ENCODE measurements around the gene PARD3B. TPM values are rescaled to one million over a fixed set of nuclear protein-coding genes. Genes with fewer than 3 reads are reported as not detected.

Gene PARD3B
- total and polyA plus RNA-seq, 5 donors from 2014 or later = 0.03 to 0.68 (median 0.08) TPM; not detected in 1

DNA sequence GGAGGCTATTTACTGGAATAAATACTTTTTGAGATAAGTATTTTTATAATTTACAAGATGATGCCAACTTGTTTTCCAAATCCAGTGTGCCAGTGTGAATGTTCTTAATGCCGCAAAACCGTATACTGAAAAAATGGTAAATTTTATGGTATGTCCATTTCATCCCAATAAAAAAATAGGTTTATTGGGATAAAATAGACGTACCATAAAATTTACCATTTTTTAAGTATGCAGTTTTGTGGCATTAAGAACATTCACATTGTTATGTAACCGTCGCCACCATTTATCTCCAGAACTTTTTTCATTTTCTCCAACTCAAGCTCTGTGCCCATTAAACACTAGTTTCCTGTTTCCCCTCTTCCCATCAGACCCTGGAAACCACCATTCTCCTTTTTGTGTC is 167.9 kb downstream of the PARD3B start:
- H3K9me3 ChIP-seq (ENCODE audit: control insufficient read depth in 2 of 2, low read length in 2 of 2) = no peaks in the 10 kb centered on the region
- Mint-ChIP-seq H3K4me1 (peaks cover 0 to 2% (median 0%) of the 10 kb centered on the region in 4 donors), H3K9me3 (peaks cover 0 to 4% (median 0%) of the 10 kb centered on the region in 7 donors), H3K27me3 (peaks cover 4% of the 10 kb centered on the region), H3K27ac (no peak overlapping the region), H3K4me3 (no peak overlapping the region), H3K36me3 (no peaks in the 10 kb centered on the region)
- no peak overlapping the region for H3K27ac ChIP-seq (ENCODE audit: insufficient read depth, low read length, poor library complexity, severe bottlenecking)
- H3K4me1 ChIP-seq (ENCODE audit: control insufficient read depth, insufficient read depth, low read length, poor library complexity, severe bottlenecking) = no peaks in the 10 kb centered on the region
- no peaks in the 10 kb centered on the region for H3K36me3 ChIP-seq (ENCODE audit: control insufficient read depth, insufficient read depth, low read length)
- no peaks in the 10 kb centered on the region for H3K27me3 ChIP-seq (ENCODE audit: control insufficient read depth, insufficient read depth, low read length)
- no peak overlapping the region for H3K4me3 ChIP-seq (ENCODE audit: low read depth, low read length)
- ATAC-seq (ENCODE audit: low read depth in 2 of 2) = no peak
- no peak for DNase-seq

DNA sequence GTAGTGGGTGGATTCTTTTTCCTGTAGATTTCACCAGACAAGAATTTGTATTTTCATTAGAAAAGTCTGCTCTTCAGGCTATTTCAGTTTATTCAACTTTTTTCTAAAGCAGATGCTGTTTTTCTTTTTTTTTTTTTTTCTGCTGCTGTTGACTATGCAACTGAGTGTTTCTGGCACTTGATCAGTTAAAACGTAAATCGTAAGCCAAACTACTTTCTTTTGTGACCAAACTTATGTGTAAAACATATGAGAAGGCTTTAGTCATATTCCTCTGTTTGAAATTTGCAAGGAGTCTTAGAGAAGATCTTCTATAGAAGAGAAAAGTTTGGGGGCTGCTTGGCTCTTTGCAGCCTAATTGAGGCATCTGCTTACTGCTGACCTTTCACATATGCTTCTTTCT is 170.1 kb downstream of the PARD3B start:
- peaks cover 0 to 2% (median 0%) of the 10 kb centered on the region in 4 donors for H3K4me1 Mint-ChIP-seq
- H3K9me3 Mint-ChIP-seq = peaks cover 0 to 4% (median 0%) of the 10 kb centered on the region in 7 donors
- H3K36me3 Mint-ChIP-seq = no peaks in the 10 kb centered on the region

DNA sequence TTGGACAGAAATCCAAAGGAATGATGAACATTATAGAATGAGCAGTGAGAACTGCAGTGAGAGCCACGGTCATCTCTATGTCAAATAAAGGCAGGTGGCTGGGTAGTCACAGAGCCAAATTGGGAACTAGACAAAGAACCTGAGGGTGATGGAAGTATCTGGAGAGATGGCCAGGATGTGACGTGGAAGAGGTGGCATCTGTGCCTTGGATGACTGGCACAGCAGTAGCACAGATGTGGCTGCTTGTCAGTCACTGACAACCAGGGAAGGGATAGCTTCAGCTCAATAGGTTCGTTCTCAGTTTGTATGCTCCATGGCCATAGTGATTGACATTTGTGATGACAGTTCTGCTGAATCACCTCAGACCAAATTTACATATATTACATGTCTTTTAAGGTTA is 172.3 kb downstream of the PARD3B start:
- Histone ChIP-seq H3K4me1 (ENCODE audit: control insufficient read depth, insufficient read depth, low read length, poor library complexity, severe bottlenecking) (no peaks in the 10 kb centered on the region), H3K4me3 (ENCODE audit: low read depth, low read length) (no peak overlapping the region), H3K27me3 (ENCODE audit: control insufficient read depth, insufficient read depth, low read length) (no peaks in the 10 kb centered on the region), H3K9me3 (ENCODE audit: control insufficient read depth in 2 of 2, low read length in 2 of 2) (no peaks in the 10 kb centered on the region), H3K27ac (ENCODE audit: insufficient read depth, low read length, poor library complexity, severe bottlenecking) (no peak overlapping the region), H3K36me3 (ENCODE audit: control insufficient read depth, insufficient read depth, low read length) (no peaks in the 10 kb centered on the region)
- no peak overlapping the region for H3K4me3 Mint-ChIP-seq
- DNase-seq = no peak
- H3K9me3 Mint-ChIP-seq = peaks cover 0 to 4% (median 0%) of the 10 kb centered on the region in 7 donors
- peaks cover 8% of the 10 kb centered on the region for H3K27me3 Mint-ChIP-seq
- H3K27ac Mint-ChIP-seq = no peak overlapping the region
- ATAC-seq (ENCODE audit: low read depth in 2 of 2) = no peak
- H3K4me1 Mint-ChIP-seq = peaks cover 0 to 2% (median 0%) of the 10 kb centered on the region in 4 donors
- no peaks in the 10 kb centered on the region for H3K36me3 Mint-ChIP-seq

More for the DNA sequence above, 170.1 kb downstream of the PARD3B start:
- Histone ChIP-seq H3K27me3 (ENCODE audit: control insufficient read depth, insufficient read depth, low read length) (no peaks in the 10 kb centered on the region), H3K27ac (ENCODE audit: insufficient read depth, low read length, poor library complexity, severe bottlenecking) (no peak overlapping the region), H3K4me3 (ENCODE audit: low read depth, low read length) (no peak overlapping the region), H3K9me3 (ENCODE audit: control insufficient read depth in 2 of 2, low read length in 2 of 2) (no peaks in the 10 kb centered on the region), H3K36me3 (ENCODE audit: control insufficient read depth, insufficient read depth, low read length) (no peaks in the 10 kb centered on the region), H3K4me1 (ENCODE audit: control insufficient read depth, insufficient read depth, low read length, poor library complexity, severe bottlenecking) (no peaks in the 10 kb centered on the region)
- H3K27ac Mint-ChIP-seq = no peak overlapping the region
- DNase-seq (no peak), ATAC-seq (ENCODE audit: low read depth in 2 of 2) (no peak)
- H3K27me3 Mint-ChIP-seq = peaks cover 4% of the 10 kb centered on the region
- H3K4me3 Mint-ChIP-seq = no peak overlapping the region

DNA sequence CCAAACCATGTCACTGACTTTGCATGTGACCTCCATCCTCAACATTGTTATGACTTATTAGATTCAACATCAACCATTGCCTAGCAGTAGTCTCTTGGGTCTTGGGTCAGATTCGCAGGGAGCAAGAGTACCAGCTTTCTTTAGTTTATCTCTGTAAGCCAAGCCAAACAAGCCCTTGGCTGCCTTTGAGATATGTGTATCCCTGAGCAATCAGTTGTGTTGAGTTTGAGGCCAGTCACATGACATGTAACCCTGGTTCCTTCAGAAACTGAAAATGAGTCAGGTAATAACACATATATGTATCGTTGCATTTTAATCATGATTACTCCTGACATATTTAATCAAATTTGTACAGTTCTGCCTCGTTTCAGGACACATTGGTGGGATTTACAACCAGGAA is 173.3 kb downstream of the PARD3B start:
- Mint-ChIP-seq H3K4me1 (peaks cover 0 to 2% (median 0%) of the 10 kb centered on the region in 4 donors), H3K4me3 (no peak overlapping the region), H3K27me3 (peaks cover 8% of the 10 kb centered on the region), H3K27ac (no peak overlapping the region), H3K9me3 (peaks cover 0 to 4% (median 0%) of the 10 kb centered on the region in 7 donors), H3K36me3 (no peaks in the 10 kb centered on the region)
- Histone ChIP-seq H3K4me3 (ENCODE audit: low read depth, low read length) (no peak overlapping the region), H3K9me3 (ENCODE audit: control insufficient read depth in 2 of 2, low read length in 2 of 2) (no peaks in the 10 kb centered on the region), H3K27ac (ENCODE audit: insufficient read depth, low read length, poor library complexity, severe bottlenecking) (no peak overlapping the region), H3K27me3 (ENCODE audit: control insufficient read depth, insufficient read depth, low read length) (no peaks in the 10 kb centered on the region), H3K4me1 (ENCODE audit: control insufficient read depth, insufficient read depth, low read length, poor library complexity, severe bottlenecking) (no peaks in the 10 kb centered on the region), H3K36me3 (ENCODE audit: control insufficient read depth, insufficient read depth, low read length) (no peaks in the 10 kb centered on the region)
- no peak for ATAC-seq (ENCODE audit: low read depth in 2 of 2)
- DNase-seq = no peak

DNA sequence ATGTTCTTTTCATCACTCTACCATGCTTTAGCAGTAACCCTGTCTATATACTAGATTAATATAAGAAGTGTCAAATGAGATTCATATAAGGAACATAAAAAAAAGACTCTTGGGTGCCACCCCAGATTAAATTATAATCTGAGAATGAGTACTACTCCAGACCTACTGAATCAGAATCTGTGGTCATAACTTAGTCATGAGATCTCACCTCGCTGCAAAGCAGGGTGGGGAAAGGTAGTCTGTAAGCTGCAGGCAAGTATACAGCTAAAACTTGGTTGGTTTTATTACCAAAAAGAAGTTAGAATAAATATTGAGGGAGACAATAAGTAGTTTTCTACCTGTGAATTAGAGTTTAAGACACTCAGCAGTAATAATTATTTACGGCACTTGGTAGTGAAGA is 175.6 kb downstream of the PARD3B start:
- no peak for DNase-seq
- Histone ChIP-seq H3K4me3 (ENCODE audit: low read depth, low read length) (no peak overlapping the region), H3K4me1 (ENCODE audit: control insufficient read depth, insufficient read depth, low read length, poor library complexity, severe bottlenecking) (no peaks in the 10 kb centered on the region), H3K27ac (ENCODE audit: insufficient read depth, low read length, poor library complexity, severe bottlenecking) (no peak overlapping the region), H3K36me3 (ENCODE audit: control insufficient read depth, insufficient read depth, low read length) (no peaks in the 10 kb centered on the region), H3K27me3 (ENCODE audit: control insufficient read depth, insufficient read depth, low read length) (peaks cover 2% of the 10 kb centered on the region), H3K9me3 (ENCODE audit: control insufficient read depth in 2 of 2, low read length in 2 of 2) (no peaks in the 10 kb centered on the region)
- Mint-ChIP-seq H3K27ac (no peak overlapping the region), H3K4me3 (peak overlapping the region in 1 of 4 donors; percentile 27), H3K36me3 (no peaks in the 10 kb centered on the region), H3K4me1 (no peaks in the 10 kb centered on the region), H3K9me3 (peaks cover 0 to 4% (median 0%) of the 10 kb centered on the region in 7 donors), H3K27me3 (peaks cover 8% of the 10 kb centered on the region)
- ATAC-seq (ENCODE audit: low read depth in 2 of 2) = no peak

DNA sequence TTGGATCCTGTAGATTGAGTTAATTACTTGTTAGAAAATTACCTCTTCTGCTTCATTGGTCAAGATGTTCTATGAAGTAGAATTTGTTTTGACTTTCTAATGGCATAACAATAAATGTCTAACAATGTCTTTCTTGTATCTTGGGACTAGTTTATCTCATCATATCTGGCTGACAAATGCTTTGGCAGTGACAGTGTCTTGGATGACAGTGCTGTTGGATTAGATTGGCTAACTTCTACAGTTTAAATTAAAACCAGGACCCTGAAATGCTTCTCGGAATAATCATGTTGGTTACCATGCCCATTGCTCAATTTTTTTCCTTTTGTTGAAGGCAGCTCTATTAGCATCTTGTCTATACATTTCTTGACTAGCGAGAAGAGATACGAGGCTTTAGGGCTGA is 176.9 kb downstream of the PARD3B start:
- H3K27me3 Mint-ChIP-seq = peaks cover 5% of the 10 kb centered on the region
- no peak overlapping the region for H3K27ac Mint-ChIP-seq
- H3K4me3 Mint-ChIP-seq = no peak overlapping the region
- ATAC-seq (ENCODE audit: low read depth in 2 of 2) (no peak), DNase-seq (no peak)
- Histone ChIP-seq H3K4me3 (ENCODE audit: low read depth, low read length) (no peak overlapping the region), H3K27ac (ENCODE audit: insufficient read depth, low read length, poor library complexity, severe bottlenecking) (no peak overlapping the region), H3K9me3 (ENCODE audit: control insufficient read depth in 2 of 2, low read length in 2 of 2) (no peaks in the 10 kb centered on the region), H3K36me3 (ENCODE audit: control insufficient read depth, insufficient read depth, low read length) (no peaks in the 10 kb centered on the region), H3K27me3 (ENCODE audit: control insufficient read depth, insufficient read depth, low read length) (peaks cover 2% of the 10 kb centered on the region), H3K4me1 (ENCODE audit: control insufficient read depth, insufficient read depth, low read length, poor library complexity, severe bottlenecking) (no peaks in the 10 kb centered on the region)
- no peaks in the 10 kb centered on the region for H3K36me3 Mint-ChIP-seq
- H3K4me1 Mint-ChIP-seq = no peaks in the 10 kb centered on the region
- peaks cover 0 to 2% (median 0%) of the 10 kb centered on the region in 7 donors for H3K9me3 Mint-ChIP-seq

DNA sequence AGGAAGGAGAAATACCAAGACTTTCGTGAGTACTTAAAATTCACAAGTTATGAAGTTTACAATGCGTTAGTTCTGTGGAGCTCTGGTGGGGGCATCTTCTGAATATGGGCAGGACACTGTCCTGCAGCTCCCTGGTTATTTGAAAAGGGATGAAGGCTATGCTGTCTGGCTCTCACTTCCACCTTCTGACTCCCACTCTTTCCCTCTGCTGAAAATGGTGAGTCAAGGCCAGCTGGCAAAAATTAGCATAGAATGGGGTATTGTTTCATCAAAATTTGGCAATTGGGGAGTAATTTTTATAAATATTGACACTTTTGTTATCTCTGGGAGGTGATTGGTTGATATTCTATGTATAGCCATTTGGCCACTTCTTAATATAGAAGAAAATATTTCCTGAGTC is 177.4 kb downstream of the PARD3B start:
- DNase-seq (no peak), ATAC-seq (ENCODE audit: low read depth in 2 of 2) (no peak)
- Mint-ChIP-seq H3K36me3 (no peaks in the 10 kb centered on the region), H3K27me3 (peaks cover 9% of the 10 kb centered on the region), H3K27ac (no peak overlapping the region), H3K9me3 (peaks cover 0 to 2% (median 0%) of the 10 kb centered on the region in 7 donors), H3K4me3 (no peak overlapping the region), H3K4me1 (no peaks in the 10 kb centered on the region)
- no peak overlapping the region for H3K4me3 ChIP-seq (ENCODE audit: low read depth, low read length)
- no peaks in the 10 kb centered on the region for H3K4me1 ChIP-seq (ENCODE audit: control insufficient read depth, insufficient read depth, low read length, poor library complexity, severe bottlenecking)
- no peaks in the 10 kb centered on the region for H3K9me3 ChIP-seq (ENCODE audit: control insufficient read depth in 2 of 2, low read length in 2 of 2)
- H3K27me3 ChIP-seq (ENCODE audit: control insufficient read depth, insufficient read depth, low read length) = peaks cover 2% of the 10 kb centered on the region
- H3K36me3 ChIP-seq (ENCODE audit: control insufficient read depth, insufficient read depth, low read length) = no peaks in the 10 kb centered on the region
- H3K27ac ChIP-seq (ENCODE audit: insufficient read depth, low read length, poor library complexity, severe bottlenecking) = no peak overlapping the region

DNA sequence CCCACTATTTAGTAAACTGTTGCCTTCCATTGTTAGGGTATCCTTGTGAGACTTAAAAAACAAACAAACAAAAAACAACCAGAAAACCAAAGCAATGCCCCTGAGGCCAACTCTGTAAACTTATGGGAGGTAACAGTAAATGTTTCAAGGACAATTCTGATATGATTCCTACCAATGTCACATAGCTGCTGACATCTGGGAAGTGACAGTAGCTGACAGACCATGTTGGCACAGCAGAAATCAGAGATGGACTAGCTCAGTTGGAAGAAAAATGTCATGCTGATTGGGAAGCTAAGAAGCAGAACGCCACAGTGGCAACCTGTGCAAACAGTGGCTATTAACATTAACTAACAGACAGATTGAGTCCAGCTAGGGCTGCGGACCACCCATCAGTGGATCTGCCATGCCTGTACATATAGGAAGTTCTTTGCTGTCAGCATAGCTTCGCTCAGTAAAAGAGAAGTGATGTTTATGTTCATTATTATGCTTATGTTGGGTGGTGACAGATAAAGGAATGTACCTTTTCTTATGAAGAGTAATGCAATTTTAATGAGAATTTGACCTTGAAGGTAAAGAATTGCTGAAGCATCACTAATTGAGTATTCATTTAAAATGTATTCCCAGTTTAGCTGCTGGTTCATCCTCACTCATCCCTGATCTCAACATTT is 180.6 kb downstream of the PARD3B start:
- H3K27me3 ChIP-seq (ENCODE audit: control insufficient read depth, insufficient read depth, low read length) = peaks cover 5% of the 10 kb centered on the region
- Mint-ChIP-seq H3K27me3 (peaks cover 9% of the 10 kb centered on the region), H3K4me3 (no peak overlapping the region), H3K36me3 (no peaks in the 10 kb centered on the region), H3K9me3 (peaks cover 0 to 2% (median 0%) of the 10 kb centered on the region in 7 donors), H3K4me1 (no peaks in the 10 kb centered on the region), H3K27ac (no peak overlapping the region)
- H3K36me3 ChIP-seq (ENCODE audit: control insufficient read depth, insufficient read depth, low read length) = no peaks in the 10 kb centered on the region
- DNase-seq (no peak), ATAC-seq (ENCODE audit: low read depth in 2 of 2) (no peak)
- H3K4me1 ChIP-seq (ENCODE audit: control insufficient read depth, insufficient read depth, low read length, poor library complexity, severe bottlenecking) = no peaks in the 10 kb centered on the region
- H3K27ac ChIP-seq (ENCODE audit: insufficient read depth, low read length, poor library complexity, severe bottlenecking) = no peak overlapping the region
- H3K9me3 ChIP-seq (ENCODE audit: control insufficient read depth in 2 of 2, low read length in 2 of 2) = no peaks in the 10 kb centered on the region
- H3K4me3 ChIP-seq (ENCODE audit: low read depth, low read length) = no peak overlapping the region

Measured in CD4-positive, CD25-positive, alpha-beta regulatory T cell (primary cell).